Activated B cell treated with CpG ODN at 0.5 μM for 24 hours (primary cell): ENCODE measurements around the gene UBLCP1. TPM values are rescaled to one million over a fixed set of nuclear protein-coding genes. Genes with fewer than 3 reads are reported as not detected.
A peak's percentile ranks its signal among the peaks of the same experiment; 100 is the strongest.

Source experiments
- ATAC-seq: fragments of 200-7000 bp; cut with Tn5 transposase; one replicate; pipeline ENCODE4 v1.10.0; 2021; ENCODE audit warnings: low read depth, mild to moderate bottlenecking, moderate library complexity
- CTCF ChIA-PET: fragments of 350-600 bp; sonication (Branson Sonifier 250); formaldehyde crosslinking; loops from one replicate; lab custom pipeline; 2021; ENCODE audit warnings: antibody characterized with exemption; lab: Charles Lee
- POLR2A ChIA-PET: fragments of 350-600 bp; sonication (Branson Sonifier 250); formaldehyde crosslinking; loops from one replicate; lab custom pipeline; 2021; ENCODE audit warnings: antibody characterized with exemption; lab: Charles Lee
- DNase-seq: peaks from one replicate; pipeline ENCODE4 v3.0.0; 2022
- H3K27ac Mint-ChIP-seq: one replicate; pipeline ENCODE4 v1.8.0; 2020; ENCODE audit warnings: mixed read lengths
- H3K27me3 Mint-ChIP-seq: one replicate; pipeline ENCODE4 v1.8.0; 2021; ENCODE audit warnings: mixed read lengths
- H3K36me3 Mint-ChIP-seq: one replicate; pipeline ENCODE4 v1.8.0; 2021; ENCODE audit warnings: low read depth, mixed read lengths
- H3K4me1 Mint-ChIP-seq: one replicate; pipeline ENCODE4 v1.8.0; 2021; ENCODE audit warnings: mixed read lengths
- H3K4me3 Mint-ChIP-seq: one replicate; pipeline ENCODE4 v1.8.0; 2020; ENCODE audit warnings: mild to moderate bottlenecking, mixed read lengths
- H3K9me3 Mint-ChIP-seq: one replicate; pipeline ENCODE4 v1.8.0; 2020; ENCODE audit warnings: mixed read lengths
- intact Hi-C: fragments of 100-400 bp; cut with micrococcal nuclease; formaldehyde crosslinking; loops from one replicate; pipeline ENCODE4 v1.15.1; 2024
- total RNA-seq: library from RNA; stranded (reverse); gene quantifications from 2 replicates; pipeline ENCODE4 v1.2.3, GENCODE V29; 2022
- TF ChIP-seq, protein P1 (sequence below): fragments of 200-600 bp; IDR thresholded peaks from one replicate; pipeline ENCODE4 v1.8.0; 2022; ENCODE audit warnings: antibody characterized with exemption, mild to moderate bottlenecking

The UBLCP1 gene
- total RNA-seq, 1 donor from 2014 or later, result 44.8 TPM

DNA sequence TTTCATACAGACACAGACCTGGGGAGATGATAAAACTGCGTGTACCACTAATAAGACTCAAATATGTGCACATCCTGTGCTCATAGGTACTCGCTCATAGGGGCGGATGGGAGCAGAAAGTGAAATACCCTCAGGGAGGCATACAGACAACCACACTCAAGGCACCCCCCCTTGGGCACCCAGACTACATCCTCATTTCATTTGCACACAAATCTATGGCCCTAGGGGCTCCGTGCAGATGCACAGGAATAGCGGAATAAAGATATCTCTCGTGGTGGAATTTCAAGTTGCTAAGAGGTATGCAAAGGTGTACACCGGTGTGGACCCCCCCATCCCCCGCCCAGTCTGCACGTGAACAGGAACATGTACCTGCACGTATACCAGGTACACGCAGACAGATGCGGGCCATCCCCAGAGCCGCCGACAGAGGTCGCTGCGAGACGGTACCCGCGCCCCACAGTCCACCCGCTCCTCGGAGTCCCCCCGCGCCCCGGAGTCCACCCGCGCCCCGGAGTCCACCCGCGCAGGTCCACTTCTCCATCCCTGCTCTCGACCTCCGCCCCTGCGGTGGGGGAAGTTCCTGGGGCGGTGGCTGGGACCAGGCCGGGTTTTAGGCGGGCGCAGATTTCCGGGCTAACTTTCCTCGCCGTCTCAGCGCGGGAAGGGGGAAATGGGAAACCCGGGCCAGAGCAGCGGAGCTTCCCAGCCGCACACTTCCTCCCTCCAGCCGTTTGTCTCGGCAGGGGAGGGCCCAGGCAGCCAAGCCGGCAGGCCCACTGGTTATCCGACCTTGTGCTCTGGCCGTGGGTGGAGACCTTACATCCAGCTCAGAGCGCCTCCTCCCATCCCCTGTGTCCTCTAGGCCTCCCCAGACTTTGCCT, 68.2 kb downstream of the UBLCP1 start:
- DNase-seq, result peak; percentile 72
- TF ChIP-seq, protein P1, sequence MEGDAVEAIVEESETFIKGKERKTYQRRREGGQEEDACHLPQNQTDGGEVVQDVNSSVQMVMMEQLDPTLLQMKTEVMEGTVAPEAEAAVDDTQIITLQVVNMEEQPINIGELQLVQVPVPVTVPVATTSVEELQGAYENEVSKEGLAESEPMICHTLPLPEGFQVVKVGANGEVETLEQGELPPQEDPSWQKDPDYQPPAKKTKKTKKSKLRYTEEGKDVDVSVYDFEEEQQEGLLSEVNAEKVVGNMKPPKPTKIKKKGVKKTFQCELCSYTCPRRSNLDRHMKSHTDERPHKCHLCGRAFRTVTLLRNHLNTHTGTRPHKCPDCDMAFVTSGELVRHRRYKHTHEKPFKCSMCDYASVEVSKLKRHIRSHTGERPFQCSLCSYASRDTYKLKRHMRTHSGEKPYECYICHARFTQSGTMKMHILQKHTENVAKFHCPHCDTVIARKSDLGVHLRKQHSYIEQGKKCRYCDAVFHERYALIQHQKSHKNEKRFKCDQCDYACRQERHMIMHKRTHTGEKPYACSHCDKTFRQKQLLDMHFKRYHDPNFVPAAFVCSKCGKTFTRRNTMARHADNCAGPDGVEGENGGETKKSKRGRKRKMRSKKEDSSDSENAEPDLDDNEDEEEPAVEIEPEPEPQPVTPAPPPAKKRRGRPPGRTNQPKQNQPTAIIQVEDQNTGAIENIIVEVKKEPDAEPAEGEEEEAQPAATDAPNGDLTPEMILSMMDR, result no peak
- Mint-ChIP-seq H3K4me1 (peaks cover 61% of the 10 kb centered on the region), H3K27ac (peak overlapping the region; percentile 90), H3K27me3 (no peaks in the 10 kb centered on the region), H3K4me3 (peak overlapping the region; percentile 80), H3K9me3 (no peaks in the 10 kb centered on the region), H3K36me3 (no peaks in the 10 kb centered on the region)
- intact Hi-C loops, result loop anchor here (1.0 to 5.0 kb wide), 10 partner anchors 45 to 786 kb away; partner anchors contain the start of genes ADRA1B, PWWP2A, RNF145 and TTC1
- POLR2A ChIA-PET, result interaction anchor here (0.6 to 2.5 kb wide), 10 partner anchors 21 to 174 kb away, joined by 3 to 16 read pairs (median 4); no protein-coding TSS in a partner anchor
- peak; percentile 48 for ATAC-seq
- CTCF ChIA-PET, result interaction anchor here (1.0 to 2.6 kb wide), 9 partner anchors 12 to 656 kb away, joined by 3 to 14 read pairs (median 5); no protein-coding TSS in a partner anchor

DNA sequence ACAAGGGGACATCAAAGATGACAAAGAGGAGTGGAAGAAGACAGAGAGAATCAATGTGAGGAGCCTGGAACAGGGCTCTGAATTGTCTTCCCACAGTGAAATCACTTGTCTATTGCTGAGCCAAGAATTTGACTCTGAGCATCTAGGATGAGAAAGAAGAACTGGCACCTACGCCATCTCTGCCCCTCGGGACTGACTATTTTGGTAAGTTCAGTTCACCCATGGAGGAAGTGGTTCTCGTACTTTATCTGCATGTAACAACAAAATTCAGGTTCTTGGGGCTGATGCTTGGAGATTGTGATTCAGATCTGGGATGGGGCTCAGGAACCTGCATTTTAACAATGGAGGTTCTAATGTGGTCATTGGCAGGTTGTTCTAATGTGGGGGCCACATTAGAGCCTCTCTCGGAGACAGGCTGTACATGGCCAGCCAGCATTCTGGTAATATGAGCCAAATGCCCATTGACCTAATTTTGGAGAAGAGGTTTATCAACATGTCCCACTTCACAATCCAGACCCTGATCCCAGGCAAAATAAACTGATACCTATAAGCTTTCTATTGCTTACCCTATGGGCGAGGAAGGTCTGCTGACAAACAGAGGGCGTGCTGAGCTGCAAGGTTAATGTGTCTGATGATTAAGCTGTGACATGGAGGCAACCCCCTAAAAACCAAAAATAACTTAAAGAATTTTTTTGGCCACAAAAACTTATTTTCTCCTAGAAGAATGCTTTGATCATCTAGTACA, 69.9 kb downstream of the UBLCP1 start:
- intact Hi-C loops, result loop anchor here (1.0 to 5.0 kb wide), 10 partner anchors 18 to 784 kb away; partner anchors contain the start of genes PWWP2A, RNF145 and TTC1

DNA sequence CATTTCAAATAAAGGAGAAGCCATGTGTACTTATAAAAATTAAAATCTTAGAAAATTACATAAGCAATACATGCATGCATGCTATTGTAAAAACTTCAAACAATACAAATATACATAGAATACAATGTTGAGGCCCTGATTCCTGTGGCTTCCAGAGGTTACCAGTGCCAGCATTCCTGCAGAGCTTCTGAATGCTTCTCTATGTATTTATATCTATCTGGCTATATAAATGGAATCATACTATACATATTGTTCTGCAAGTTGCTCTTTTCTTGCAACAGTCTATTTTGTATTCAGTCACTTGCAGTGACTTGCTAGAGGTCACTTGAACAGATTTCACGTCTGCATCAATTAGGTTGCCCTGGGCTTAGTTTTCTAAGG, 70.4 kb downstream of the UBLCP1 start:
- DNase-seq (no peak), ATAC-seq (no peak)
- H3K27ac Mint-ChIP-seq, result peak overlapping the region; percentile 90
- no peaks in the 10 kb centered on the region for H3K27me3 Mint-ChIP-seq
- TF ChIP-seq, protein P1, result no peak
- no peaks in the 10 kb centered on the region for H3K36me3 Mint-ChIP-seq
- POLR2A ChIA-PET, result interaction anchor here (0.6 to 2.5 kb wide), 12 partner anchors 10 to 1135 kb away, joined by 3 to 8 read pairs (median 4); no protein-coding TSS in a partner anchor
- CTCF ChIA-PET, result interaction anchor here (0.7 to 2.6 kb wide), 7 partner anchors 16 to 177 kb away, joined by 3 to 14 read pairs (median 4); no protein-coding TSS in a partner anchor
- H3K4me3 Mint-ChIP-seq, result peak overlapping the region; percentile 11
- no peaks in the 10 kb centered on the region for H3K9me3 Mint-ChIP-seq
- intact Hi-C loops, result loop anchor here (1.0 to 5.0 kb wide), 7 partner anchors 17 to 784 kb away; partner anchors contain the start of genes PWWP2A, RNF145 and TTC1
- peaks cover 83% of the 10 kb centered on the region for H3K4me1 Mint-ChIP-seq

More for the DNA sequence above, 69.9 kb downstream of the UBLCP1 start:
- POLR2A ChIA-PET, result interaction anchor here (0.7 to 2.5 kb wide), 17 partner anchors 12 to 1135 kb away, joined by 3 to 16 read pairs (median 4); no protein-coding TSS in a partner anchor
- DNase-seq, result peak; percentile 43
- H3K4me1 Mint-ChIP-seq, result peaks cover 77% of the 10 kb centered on the region
- no peaks in the 10 kb centered on the region for H3K9me3 Mint-ChIP-seq
- TF ChIP-seq, protein P1, result no peak
- peak overlapping the region; percentile 80 for H3K4me3 Mint-ChIP-seq
- peak overlapping the region; percentile 90 for H3K27ac Mint-ChIP-seq
- H3K27me3 Mint-ChIP-seq, result no peaks in the 10 kb centered on the region
- H3K36me3 Mint-ChIP-seq, result no peaks in the 10 kb centered on the region
- CTCF ChIA-PET, result interaction anchor here (0.7 to 2.6 kb wide), 14 partner anchors 16 to 654 kb away, joined by 3 to 14 read pairs (median 4); no protein-coding TSS in a partner anchor
- ATAC-seq, result peak; percentile 74

Other genes with a start within 250 kb of the UBLCP1 start
- 195 and 247 TPM in 2 replicates for gene EBF1, start 163.4 kb upstream of the UBLCP1 start, total RNA-seq
- gene RNF145, start 53.7 kb upstream of the UBLCP1 start, total RNA-seq, result 66.1 and 79.1 TPM in 2 replicates
- 0.73 and 0.81 TPM in 2 replicates for gene IL12B, start 67.2 kb downstream of the UBLCP1 start, total RNA-seq